Stimulated activated CD4-positive, alpha-beta T cell treated with anti-CD3 and anti-CD28 coated beads, Interleukin-4, amount 100 ng/mL, for 1 hour (primary cell): ENCODE data around the gene CDC73.
A peak's percentile ranks its signal among the peaks of the same experiment; 100 is the strongest.

Experiments
- DNase-seq: peaks from one replicate; pipeline ENCODE4 v3.0.0-alpha.2; 2020

CDC73 gene

GRCh38 chr1:193121616-193122593 lies at the start of gene CDC73:
Gene CDC73 (plus strand): TSS chr1:193122031. CDS start chr1:193122201, 170 bp downstream.
- peak; percentile 100 for DNase-seq

GRCh38 chr1:193077991-193078390 lies 43.8 kb upstream of the CDC73 start:
- no peak for DNase-seq

GRCh38 chr1:193079187-193079586 lies 42.6 kb upstream of the CDC73 start:
- no peak for DNase-seq

GRCh38 chr1:193083365-193084088 lies 38.3 kb upstream of the CDC73 start:
- DNase-seq, result no peak

- DNase-seq, result no peak
Observed at GRCh38 chr1:193085263-193085662, 36.6 kb upstream of the CDC73 start.

GRCh38 chr1:193086342-193086741 lies 35.5 kb upstream of the CDC73 start:
- no peak for DNase-seq

GRCh38 chr1:193087893-193088292 lies 33.9 kb upstream of the CDC73 start:
- no peak for DNase-seq

GRCh38 chr1:193090865-193091264 lies 31.0 kb upstream of the CDC73 start:
- DNase-seq, result no peak

- no peak for DNase-seq
Observed at GRCh38 chr1:193094112-193094511, 27.7 kb upstream of the CDC73 start.

- DNase-seq, result no peak
Observed at GRCh38 chr1:193102662-193103061, 19.2 kb upstream of the CDC73 start.

- no peak for DNase-seq
Observed at GRCh38 chr1:193103759-193104501, 17.9 kb upstream of the CDC73 start.

- peak; percentile 21 for DNase-seq
Observed at GRCh38 chr1:193104502-193104906, 17.3 kb upstream of the CDC73 start.

GRCh38 chr1:193104907-193105820 lies 16.7 kb upstream of the CDC73 start, which contains the start of gene GLRX2:
Gene GLRX2 (minus strand): TSS chr1:193105414. CDS start chr1:193105382, 32 bp downstream.
- DNase-seq, result peak; percentile 64

GRCh38 chr1:193105821-193106177 lies 16.0 kb upstream of the CDC73 start:
- no peak for DNase-seq

GRCh38 chr1:193108471-193108870 lies 13.4 kb upstream of the CDC73 start:
- no peak for DNase-seq

- DNase-seq, result no peak
Observed at GRCh38 chr1:193109619-193110018, 12.2 kb upstream of the CDC73 start.

- DNase-seq, result no peak
Observed at GRCh38 chr1:193110246-193110645, 11.6 kb upstream of the CDC73 start.

- no peak for DNase-seq
Observed at GRCh38 chr1:193110864-193111263, 11.0 kb upstream of the CDC73 start.

GRCh38 chr1:193111641-193112090 lies 10.2 kb upstream of the CDC73 start:
- no peak for DNase-seq

GRCh38 chr1:193113258-193113991 lies 8.4 kb upstream of the CDC73 start:
- no peak for DNase-seq

- no peak for DNase-seq
Observed at GRCh38 chr1:193113992-193114332, 7.9 kb upstream of the CDC73 start.
